ENCODE results near the gene ACTN3.

The ACTN3 gene

GRCh38 chr11:66545701-66546367 is 869 bp upstream of the ACTN3 start, which contains the start of gene ZDHHC24:
Gene ZDHHC24, minus strand, starts transcription at chr11:66546048. Its CDS starts 45 bp downstream, at chr11:66546003.
- DNase-seq, result peak; percentile 94 to 95

GRCh38 chr11:66546966-66547661 is 411 bp downstream of the ACTN3 start:
- DNase-seq, result no peak

GRCh38 chr11:66547662-66548009 is 933 bp downstream of the ACTN3 start:
- no peak for DNase-seq

- DNase-seq, result no peak
Observed at GRCh38 chr11:66548041-66548440, 1.3 kb downstream of the ACTN3 start.

GRCh38 chr11:66548774-66549630 is 2.3 kb downstream of the ACTN3 start:
- DNase-seq, result no peak

GRCh38 chr11:66549696-66550095 is 3.0 kb downstream of the ACTN3 start:
- no peak for DNase-seq

- DNase-seq, result no peak
Observed at GRCh38 chr11:66550887-66551286, 4.2 kb downstream of the ACTN3 start.

GRCh38 chr11:66554602-66555001 is 7.9 kb downstream of the ACTN3 start:
- no peak for DNase-seq

GRCh38 chr11:66555416-66555815 is 8.7 kb downstream of the ACTN3 start:
- DNase-seq, result no peak

- no peak for DNase-seq
Observed at GRCh38 chr11:66556086-66556485, 9.4 kb downstream of the ACTN3 start.

- DNase-seq, result no peak
Observed at GRCh38 chr11:66557733-66558326, 11.1 kb downstream of the ACTN3 start.

- no peak for DNase-seq
Observed at GRCh38 chr11:66559142-66559865, 12.6 kb downstream of the ACTN3 start.

GRCh38 chr11:66559866-66560676 is 13.4 kb downstream of the ACTN3 start:
- DNase-seq, result no peak

- DNase-seq, result no peak
Observed at GRCh38 chr11:66561178-66561974, 14.7 kb downstream of the ACTN3 start.

- DNase-seq, result no peak
Observed at GRCh38 chr11:66561975-66562248, 15.2 kb downstream of the ACTN3 start.

- no peak for DNase-seq
Observed at GRCh38 chr11:66562275-66562674, 15.6 kb downstream of the ACTN3 start.

GRCh38 chr11:66562907-66563583 is 16.3 kb downstream of the ACTN3 start:
- no peak for DNase-seq

GRCh38 chr11:66563832-66564231 is 17.1 kb downstream of the ACTN3 start:
- DNase-seq, result no peak

GRCh38 chr11:66564538-66564937 is 17.8 kb downstream of the ACTN3 start:
- no peak for DNase-seq

GRCh38 chr11:66564984-66565383 is 18.3 kb downstream of the ACTN3 start:
- no peak for DNase-seq

GRCh38 chr11:66566221-66566620 is 19.5 kb downstream of the ACTN3 start:
- DNase-seq, result no peak

Measured in NCI-H2081 (cell line).